ENCODE data around the gene ADARB2. TPM values are rescaled to one million over a fixed set of nuclear protein-coding genes. Genes with fewer than 3 reads are reported as not detected.

ADARB2 gene
- total RNA-seq, 1 donor from 2014 or later, result under 0.01 TPM

DNA sequence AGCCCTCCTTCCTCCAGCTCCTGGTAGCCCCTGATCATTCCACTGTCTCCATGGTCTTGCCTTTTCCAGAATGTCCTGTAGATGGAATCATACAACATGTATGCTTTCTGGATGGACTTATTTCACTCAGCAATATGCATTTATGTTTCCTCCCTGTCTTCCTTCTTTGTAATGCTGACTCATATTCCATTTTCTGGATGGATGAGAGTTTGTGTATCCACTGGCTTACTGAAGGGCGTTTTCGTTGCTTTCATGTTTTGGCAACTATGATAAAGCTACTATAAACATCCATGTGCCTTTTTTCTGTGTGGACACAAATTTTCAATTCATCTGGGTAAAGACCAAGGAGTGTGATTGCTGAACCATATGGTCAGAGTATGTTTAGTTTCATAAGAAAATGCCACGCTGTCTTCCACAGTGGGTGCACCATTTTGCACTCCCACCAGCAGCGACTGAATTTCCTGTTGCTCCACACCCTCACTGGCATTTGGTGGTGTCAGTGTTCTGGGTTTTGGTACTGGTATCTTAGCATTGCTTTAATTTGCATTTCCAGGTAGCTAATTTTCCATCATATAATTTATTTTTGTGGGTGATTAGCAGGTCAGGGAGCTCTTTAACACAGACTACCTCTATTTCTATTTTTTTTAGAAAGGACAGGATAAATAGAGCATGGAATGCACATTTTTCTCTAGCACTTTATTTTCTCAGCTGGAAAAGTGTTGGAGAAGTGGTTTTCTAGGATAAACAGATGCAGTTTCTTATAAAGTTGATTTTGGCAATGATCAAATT, 429.0 kb downstream of the ADARB2 start:
- H3K36me3 ChIP-seq (ENCODE audit: control insufficient read depth in 3 of 3, insufficient read depth in 3 of 3, low read length in 3 of 3), result no peaks in the 10 kb centered on the region
- no peak overlapping the region for H3K27ac ChIP-seq (ENCODE audit: low read depth, low read length)
- no peaks in the 10 kb centered on the region for H3K4me1 ChIP-seq (ENCODE audit: control insufficient read depth in 3 of 3, insufficient read depth in 3 of 3, low read length in 3 of 3)
- H3K9me3 ChIP-seq (ENCODE audit: control insufficient read depth in 3 of 3, low read length in 3 of 3), result no peaks in the 10 kb centered on the region
- no peaks in the 10 kb centered on the region for H3K27me3 ChIP-seq (ENCODE audit: control insufficient read depth in 3 of 3, insufficient read depth in 3 of 3, low read length in 3 of 3)
- no peak overlapping the region for H3K4me3 ChIP-seq (ENCODE audit: low read length in 3 of 3)
- no peak overlapping the region for H3K9ac ChIP-seq (ENCODE audit: low read depth in 1 of 3, low read length in 3 of 3)

DNA sequence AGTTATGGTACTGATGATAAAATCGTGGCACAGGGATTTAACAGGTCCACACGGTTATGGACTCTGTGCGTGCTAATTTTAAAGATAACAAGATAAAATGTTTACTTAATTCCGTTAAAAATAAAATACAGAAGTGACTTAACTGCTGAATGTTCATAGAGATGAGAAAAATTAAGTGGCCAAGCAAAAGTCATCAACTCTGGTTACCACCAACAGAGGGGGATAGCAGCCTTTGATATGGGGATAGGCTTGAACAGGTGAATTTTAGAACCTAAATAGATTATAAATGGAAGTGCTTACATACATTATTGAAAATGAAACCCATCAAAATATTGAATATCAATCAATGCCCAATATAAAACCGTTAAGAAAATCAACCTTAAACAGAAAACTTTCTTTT, 436.2 kb downstream of the ADARB2 start:
- no peak overlapping the region for H3K4me3 ChIP-seq (ENCODE audit: low read length in 3 of 3)
- no peaks in the 10 kb centered on the region for H3K36me3 ChIP-seq (ENCODE audit: control insufficient read depth in 3 of 3, insufficient read depth in 3 of 3, low read length in 3 of 3)
- H3K9me3 ChIP-seq (ENCODE audit: control insufficient read depth in 3 of 3, low read length in 3 of 3), result no peaks in the 10 kb centered on the region
- H3K4me1 ChIP-seq (ENCODE audit: control insufficient read depth in 3 of 3, insufficient read depth in 3 of 3, low read length in 3 of 3), result no peaks in the 10 kb centered on the region
- H3K27me3 ChIP-seq (ENCODE audit: control insufficient read depth in 3 of 3, insufficient read depth in 3 of 3, low read length in 3 of 3), result peaks cover 8 to 17% (median 13%) of the 10 kb centered on the region in 3 donors
- H3K9ac ChIP-seq (ENCODE audit: low read depth in 1 of 3, low read length in 3 of 3), result no peak overlapping the region
- no peak overlapping the region for H3K27ac ChIP-seq (ENCODE audit: low read depth, low read length)

DNA sequence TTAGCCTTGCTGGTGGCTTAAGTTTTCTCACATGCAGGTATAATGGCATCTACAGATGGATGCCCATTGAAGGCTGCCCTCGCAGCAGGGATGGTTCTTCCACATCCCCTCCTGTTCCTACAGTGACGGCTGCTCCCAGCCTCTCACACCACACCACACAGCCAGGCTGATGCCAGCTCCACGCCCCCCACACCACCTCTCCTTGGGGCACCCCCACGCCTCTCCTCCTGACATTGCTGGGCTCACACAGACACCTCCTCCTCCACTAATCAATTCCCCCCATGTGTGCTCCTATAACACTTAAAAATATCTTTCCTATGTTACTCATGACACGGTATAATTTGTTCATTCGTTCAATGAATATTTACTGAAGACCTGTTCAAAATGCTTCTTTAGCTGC, 437.1 kb downstream of the ADARB2 start:
- Histone ChIP-seq H3K9ac (ENCODE audit: low read depth in 1 of 3, low read length in 3 of 3) (no peak overlapping the region), H3K9me3 (ENCODE audit: control insufficient read depth in 3 of 3, low read length in 3 of 3) (no peaks in the 10 kb centered on the region), H3K36me3 (ENCODE audit: control insufficient read depth in 3 of 3, insufficient read depth in 3 of 3, low read length in 3 of 3) (no peaks in the 10 kb centered on the region), H3K27ac (ENCODE audit: low read depth, low read length) (no peak overlapping the region), H3K27me3 (ENCODE audit: control insufficient read depth in 3 of 3, insufficient read depth in 3 of 3, low read length in 3 of 3) (peaks cover 8 to 17% (median 13%) of the 10 kb centered on the region in 3 donors), H3K4me1 (ENCODE audit: control insufficient read depth in 3 of 3, insufficient read depth in 3 of 3, low read length in 3 of 3) (no peaks in the 10 kb centered on the region), H3K4me3 (ENCODE audit: low read length in 3 of 3) (no peak overlapping the region)

DNA sequence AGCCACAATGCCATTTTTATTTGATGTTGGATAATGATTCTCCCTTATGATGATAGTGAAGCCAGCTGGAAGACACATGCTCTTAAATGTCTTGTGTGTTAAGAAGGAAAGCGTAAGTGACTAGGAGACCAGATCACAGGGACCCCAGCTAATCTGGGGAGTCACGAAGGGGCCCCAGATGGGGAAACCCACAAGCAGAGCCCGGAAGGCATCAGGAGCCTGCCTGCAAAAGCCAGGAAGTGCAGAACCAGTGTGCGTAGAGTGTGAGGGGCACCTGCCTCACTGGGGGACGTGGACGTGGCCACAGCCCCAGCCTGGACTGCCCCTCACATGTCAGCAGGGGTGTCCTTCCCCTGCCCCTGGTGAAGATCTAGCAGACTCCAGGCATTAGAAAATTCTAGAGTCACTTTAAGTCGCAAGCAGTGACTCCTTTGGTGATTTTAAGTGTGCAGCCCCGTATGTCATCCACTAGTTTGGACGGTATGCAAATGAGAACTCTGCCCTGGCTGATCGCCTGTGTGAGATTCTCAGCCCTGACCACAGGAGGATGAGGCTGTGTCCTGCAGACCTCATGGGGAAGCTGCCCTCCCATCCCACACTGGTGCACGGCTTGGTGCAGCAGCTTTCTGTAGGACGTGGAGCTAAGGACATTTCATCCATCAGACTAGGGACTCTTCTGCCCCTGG, 438.1 kb downstream of the ADARB2 start:
- Histone ChIP-seq H3K27me3 (ENCODE audit: control insufficient read depth in 3 of 3, insufficient read depth in 3 of 3, low read length in 3 of 3) (peaks cover 8 to 17% (median 13%) of the 10 kb centered on the region in 3 donors), H3K9me3 (ENCODE audit: control insufficient read depth in 3 of 3, low read length in 3 of 3) (no peaks in the 10 kb centered on the region), H3K27ac (ENCODE audit: low read depth, low read length) (no peak overlapping the region), H3K36me3 (ENCODE audit: control insufficient read depth in 3 of 3, insufficient read depth in 3 of 3, low read length in 3 of 3) (no peaks in the 10 kb centered on the region), H3K4me1 (ENCODE audit: control insufficient read depth in 3 of 3, insufficient read depth in 3 of 3, low read length in 3 of 3) (no peaks in the 10 kb centered on the region), H3K9ac (ENCODE audit: low read depth in 1 of 3, low read length in 3 of 3) (no peak overlapping the region), H3K4me3 (ENCODE audit: low read length in 3 of 3) (no peak overlapping the region)

DNA sequence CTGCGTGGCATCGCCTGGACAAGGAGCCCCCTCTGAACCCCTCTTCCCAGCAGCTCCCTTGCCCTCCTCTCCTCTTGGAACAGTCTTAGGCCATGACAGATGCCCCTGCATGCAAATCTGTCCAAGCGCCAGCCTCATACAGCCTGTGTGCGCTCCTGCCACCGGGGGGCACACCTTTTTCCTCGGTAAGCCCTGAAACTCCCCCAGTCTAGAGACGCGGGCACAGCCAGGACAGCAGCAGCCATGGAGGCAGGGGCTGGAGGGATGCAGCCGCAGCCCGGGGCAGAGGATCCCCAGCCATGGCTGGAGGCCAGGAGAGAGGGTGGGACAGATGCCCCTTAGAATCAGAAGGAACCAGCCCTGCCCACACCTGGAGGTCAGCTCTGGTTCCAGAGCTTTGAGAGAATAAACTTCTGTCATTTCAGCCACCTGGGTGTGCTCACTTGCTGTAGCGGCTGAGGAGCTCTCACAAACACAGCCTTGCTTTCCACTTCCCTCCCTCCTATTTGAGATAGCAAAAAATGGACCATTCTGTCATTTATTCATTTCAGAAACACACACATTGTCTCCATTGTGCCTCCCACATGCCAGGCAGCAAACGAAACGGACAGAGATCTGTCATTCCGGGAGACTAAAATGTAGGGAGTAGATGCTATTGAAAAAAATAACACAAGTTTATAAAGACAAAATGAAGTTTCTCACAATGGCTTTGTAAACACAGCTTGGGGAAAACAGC, 439.6 kb downstream of the ADARB2 start:
- Histone ChIP-seq H3K27me3 (ENCODE audit: control insufficient read depth in 3 of 3, insufficient read depth in 3 of 3, low read length in 3 of 3) (peaks cover 8 to 17% (median 13%) of the 10 kb centered on the region in 3 donors), H3K4me3 (ENCODE audit: low read length in 3 of 3) (no peak overlapping the region), H3K36me3 (ENCODE audit: control insufficient read depth in 3 of 3, insufficient read depth in 3 of 3, low read length in 3 of 3) (no peaks in the 10 kb centered on the region), H3K27ac (ENCODE audit: low read depth, low read length) (no peak overlapping the region), H3K4me1 (ENCODE audit: control insufficient read depth in 3 of 3, insufficient read depth in 3 of 3, low read length in 3 of 3) (no peaks in the 10 kb centered on the region), H3K9me3 (ENCODE audit: control insufficient read depth in 3 of 3, low read length in 3 of 3) (no peaks in the 10 kb centered on the region), H3K9ac (ENCODE audit: low read depth in 1 of 3, low read length in 3 of 3) (no peak overlapping the region)

DNA sequence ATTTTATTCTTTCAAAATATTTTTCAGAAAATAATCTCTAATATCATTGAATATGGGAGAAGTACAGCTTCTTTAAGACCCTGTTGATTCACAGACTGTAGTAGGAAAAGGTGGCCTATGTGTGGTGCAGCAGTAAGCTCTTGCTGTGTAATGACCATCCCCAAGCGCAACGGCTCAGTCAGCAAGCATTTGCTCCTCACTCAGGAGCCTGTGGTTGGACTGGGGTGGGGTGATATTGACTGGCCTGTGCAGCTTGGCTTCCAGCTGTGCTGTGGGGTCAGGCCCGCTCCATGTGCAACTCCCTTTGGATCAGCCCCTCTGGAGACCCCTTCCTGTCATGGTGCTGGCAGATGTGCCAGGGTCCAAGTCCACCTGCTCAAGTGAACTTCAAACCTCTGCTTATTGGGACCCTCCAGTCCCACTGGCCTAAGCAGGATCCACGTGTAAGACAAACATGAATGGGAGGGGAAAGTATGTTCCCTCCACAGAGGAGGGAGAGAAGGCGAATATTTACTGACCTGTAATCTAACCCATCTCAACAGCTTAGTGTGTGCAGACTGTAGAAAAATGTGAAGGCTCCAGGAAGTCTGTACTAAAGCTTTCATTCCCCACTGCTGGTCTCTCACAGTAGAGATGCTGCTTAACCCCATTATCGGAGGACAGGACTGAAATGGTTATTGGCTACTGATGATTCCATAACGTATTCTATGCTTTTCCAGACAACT, 441.4 kb downstream of the ADARB2 start:
- peaks cover 8 to 22% (median 13%) of the 10 kb centered on the region in 3 donors for H3K27me3 ChIP-seq (ENCODE audit: control insufficient read depth in 3 of 3, insufficient read depth in 3 of 3, low read length in 3 of 3)

DNA sequence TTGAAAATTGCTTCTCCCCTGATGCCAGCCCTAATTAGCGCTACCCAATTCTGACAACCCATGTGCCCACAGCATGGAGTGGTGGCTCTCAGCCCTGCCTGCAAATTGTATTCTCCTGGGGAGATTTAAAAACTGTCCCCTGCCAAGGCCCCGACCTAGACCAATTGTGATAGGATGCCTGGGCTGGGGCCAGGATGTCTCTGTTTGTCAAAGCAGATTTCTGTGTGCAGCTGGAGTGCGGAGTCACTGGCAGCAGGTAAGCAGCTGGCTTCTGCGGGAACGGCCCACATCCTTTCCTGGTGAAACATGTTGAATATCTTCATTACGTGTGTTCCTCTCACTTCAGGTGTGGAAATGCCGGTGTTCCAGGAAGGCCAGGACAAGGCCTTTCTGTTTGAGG, 442.6 kb downstream of the ADARB2 start:
- H3K27ac ChIP-seq (ENCODE audit: low read depth, low read length), result no peak overlapping the region
- peaks cover 6 to 20% (median 11%) of the 10 kb centered on the region in 3 donors for H3K27me3 ChIP-seq (ENCODE audit: control insufficient read depth in 3 of 3, insufficient read depth in 3 of 3, low read length in 3 of 3)
- no peaks in the 10 kb centered on the region for H3K36me3 ChIP-seq (ENCODE audit: control insufficient read depth in 3 of 3, insufficient read depth in 3 of 3, low read length in 3 of 3)
- H3K9me3 ChIP-seq (ENCODE audit: control insufficient read depth in 3 of 3, low read length in 3 of 3), result no peaks in the 10 kb centered on the region
- no peak overlapping the region for H3K4me3 ChIP-seq (ENCODE audit: low read length in 3 of 3)
- no peak overlapping the region for H3K9ac ChIP-seq (ENCODE audit: low read depth in 1 of 3, low read length in 3 of 3)
- no peaks in the 10 kb centered on the region for H3K4me1 ChIP-seq (ENCODE audit: control insufficient read depth in 3 of 3, insufficient read depth in 3 of 3, low read length in 3 of 3)

More for the DNA sequence above, 441.4 kb downstream of the ADARB2 start:
- Histone ChIP-seq H3K9ac (ENCODE audit: low read depth in 1 of 3, low read length in 3 of 3) (no peak overlapping the region), H3K4me3 (ENCODE audit: low read length in 3 of 3) (no peak overlapping the region), H3K4me1 (ENCODE audit: control insufficient read depth in 3 of 3, insufficient read depth in 3 of 3, low read length in 3 of 3) (no peaks in the 10 kb centered on the region), H3K36me3 (ENCODE audit: control insufficient read depth in 3 of 3, insufficient read depth in 3 of 3, low read length in 3 of 3) (no peaks in the 10 kb centered on the region), H3K9me3 (ENCODE audit: control insufficient read depth in 3 of 3, low read length in 3 of 3) (no peaks in the 10 kb centered on the region), H3K27ac (ENCODE audit: low read depth, low read length) (no peak overlapping the region)

DNA sequence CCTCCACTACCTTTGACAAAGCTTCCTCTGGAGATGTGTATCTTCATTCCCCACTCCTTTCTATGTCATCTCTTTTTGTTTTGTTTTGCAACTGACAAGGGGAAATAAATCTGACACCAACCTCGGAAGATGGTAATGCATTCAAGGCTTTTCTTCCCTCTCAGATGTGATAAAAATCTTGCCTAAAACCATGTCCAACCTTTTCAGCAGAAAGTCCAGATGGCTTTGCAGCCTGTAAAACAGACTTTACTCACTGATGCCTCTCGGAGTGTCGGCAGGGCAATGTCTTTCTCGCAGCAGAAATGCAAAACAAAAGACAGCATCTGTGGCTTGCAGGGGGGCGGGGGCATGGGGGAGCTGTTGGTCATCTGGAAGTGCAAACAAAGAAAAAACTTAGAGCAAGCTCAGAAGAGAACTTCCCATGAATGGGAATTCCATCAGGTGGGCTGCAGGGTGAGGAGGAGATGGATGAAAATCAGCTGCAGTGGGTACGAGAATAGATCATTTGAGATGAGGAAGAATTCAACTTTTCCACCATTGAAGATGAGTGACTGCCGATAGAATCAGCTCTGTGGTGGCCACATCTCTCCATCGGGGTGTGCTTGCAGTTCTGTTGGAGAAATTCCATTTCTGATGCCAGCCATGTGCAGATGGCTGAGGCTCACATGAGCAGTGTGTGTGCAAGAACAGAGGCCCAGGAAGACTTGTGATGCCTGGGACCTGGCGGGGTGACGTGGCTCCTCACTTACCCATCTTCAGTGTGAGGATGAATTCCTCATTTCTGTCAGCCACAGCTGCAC, 443.5 kb downstream of the ADARB2 start:
- Histone ChIP-seq H3K4me1 (ENCODE audit: control insufficient read depth in 3 of 3, insufficient read depth in 3 of 3, low read length in 3 of 3) (no peaks in the 10 kb centered on the region), H3K9me3 (ENCODE audit: control insufficient read depth in 3 of 3, low read length in 3 of 3) (no peaks in the 10 kb centered on the region), H3K27me3 (ENCODE audit: control insufficient read depth in 3 of 3, insufficient read depth in 3 of 3, low read length in 3 of 3) (peaks cover 0 to 20% (median 15%) of the 10 kb centered on the region in 3 donors), H3K27ac (ENCODE audit: low read depth, low read length) (no peak overlapping the region), H3K9ac (ENCODE audit: low read depth in 1 of 3, low read length in 3 of 3) (no peak overlapping the region), H3K4me3 (ENCODE audit: low read length in 3 of 3) (no peak overlapping the region), H3K36me3 (ENCODE audit: control insufficient read depth in 3 of 3, insufficient read depth in 3 of 3, low read length in 3 of 3) (no peaks in the 10 kb centered on the region)

DNA sequence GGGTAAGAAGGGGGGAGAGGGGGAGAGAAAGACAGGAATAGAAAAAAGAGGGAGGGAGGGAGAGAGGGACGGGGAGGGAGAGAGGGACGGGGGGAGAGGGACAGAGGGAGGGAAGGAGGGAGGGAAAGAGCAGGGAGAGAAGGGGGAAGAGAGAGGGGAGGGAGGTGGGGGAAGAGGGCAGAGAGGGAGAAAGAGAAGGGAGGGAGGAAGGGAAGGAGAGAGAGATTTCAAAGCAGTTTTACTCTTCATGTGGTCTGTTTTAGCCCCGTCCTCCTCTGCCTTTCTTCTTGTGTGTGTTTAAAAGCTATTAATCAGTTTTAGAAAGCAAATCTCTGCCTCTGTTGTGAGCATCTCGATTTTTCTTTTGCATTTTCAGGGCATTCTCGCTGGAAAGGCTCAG, 444.2 kb downstream of the ADARB2 start:
- H3K36me3 ChIP-seq (ENCODE audit: control insufficient read depth in 3 of 3, insufficient read depth in 3 of 3, low read length in 3 of 3), result no peaks in the 10 kb centered on the region
- no peaks in the 10 kb centered on the region for H3K9me3 ChIP-seq (ENCODE audit: control insufficient read depth in 3 of 3, low read length in 3 of 3)
- H3K27ac ChIP-seq (ENCODE audit: low read depth, low read length), result no peak overlapping the region
- no peak overlapping the region for H3K9ac ChIP-seq (ENCODE audit: low read depth in 1 of 3, low read length in 3 of 3)
- no peak overlapping the region for H3K4me3 ChIP-seq (ENCODE audit: low read length in 3 of 3)
- H3K27me3 ChIP-seq (ENCODE audit: control insufficient read depth in 3 of 3, insufficient read depth in 3 of 3, low read length in 3 of 3), result peaks cover 0 to 20% (median 13%) of the 10 kb centered on the region in 3 donors
- no peaks in the 10 kb centered on the region for H3K4me1 ChIP-seq (ENCODE audit: control insufficient read depth in 3 of 3, insufficient read depth in 3 of 3, low read length in 3 of 3)

All from skeletal muscle tissue (tissue), 4 donors.